Fibroblast of skin of left quadriceps (primary cell): ENCODE data around the gene PNPLA4.

ENCODE experiments used
- DNase-seq, 2 experiments: peaks; one replicate each; pipeline ENCODE4 v3.0.0-alpha.2; 2013; ENCODE audit warnings: low read depth in 2 of 2

PNPLA4 gene

GRCh38 chrX:7872042-7872441 lies 55.2 kb downstream of the PNPLA4 start:
- no peak for DNase-seq

GRCh38 chrX:7852166-7852565 lies 75.0 kb downstream of the PNPLA4 start:
- DNase-seq: no peak
